Measurements from ENCODE around the gene RNH1. TPM values are rescaled to one million over a fixed set of nuclear protein-coding genes. Genes with fewer than 3 reads are reported as not detected.

The RNH1 gene
- total and polyA plus RNA-seq, 10 of the 15 experiments (the other 5 are each of a cell fraction or from before 2014, with no cell fraction given) = 2.3 to 162 (median 72.1) TPM

DNA sequence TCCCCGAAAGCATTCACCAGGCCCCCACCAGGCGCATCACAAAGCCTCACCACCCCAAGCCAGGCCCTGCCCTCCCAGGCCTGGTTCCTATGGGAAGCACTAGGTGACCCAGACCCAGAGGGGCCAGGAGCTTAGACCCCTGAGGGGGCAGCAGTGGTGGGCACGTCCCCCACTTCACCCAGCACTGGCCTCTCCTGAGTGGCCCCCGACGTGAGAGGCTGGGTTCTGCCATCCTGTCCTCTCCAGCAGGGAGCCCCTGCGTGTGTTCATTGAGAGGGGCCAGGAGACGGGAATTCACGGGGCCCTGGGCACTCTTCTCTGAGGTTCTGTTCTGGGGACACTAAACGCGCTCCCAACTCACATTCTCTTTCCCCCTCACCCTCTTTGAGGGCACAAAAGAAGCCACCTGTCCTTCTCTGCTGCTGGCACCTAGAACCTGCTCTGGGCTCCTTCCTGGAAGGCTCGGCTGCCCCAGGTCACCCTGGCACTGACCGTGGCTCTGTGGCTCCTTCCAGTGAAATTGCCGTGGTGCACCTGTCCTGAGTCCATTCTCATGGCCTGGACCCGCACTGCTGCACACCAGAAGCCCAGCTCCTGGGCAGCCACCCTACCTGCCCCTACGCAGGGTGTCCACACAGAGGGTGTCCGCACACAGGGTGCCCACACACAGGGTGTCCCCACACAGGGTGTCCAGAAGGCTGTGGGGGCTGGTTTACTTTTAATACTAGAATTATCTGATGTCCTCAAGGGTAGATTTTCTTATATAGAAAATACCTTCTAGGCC is 44.7 kb downstream of the RNH1 start (continued):
- no peak for TF ChIP-seq POLR2AphosphoS2 (IDR thresholded peaks at IDR 0.05; ENCODE audit: low read depth, low read length)
- no peak for TF ChIP-seq SRF (IDR thresholded peaks at IDR 0.05; ENCODE audit: low read depth in 2 of 2, low read length in 2 of 2)
- TF ChIP-seq SMAD5 (IDR thresholded peaks at IDR 0.05; ENCODE audit: low read depth) = no peak
- no peak for TF ChIP-seq BRCA1 (IDR thresholded peaks at IDR 0.05; ENCODE audit: low read depth, low read length)
- no peak for TF ChIP-seq POLR2AphosphoS5 (IDR thresholded peaks at IDR 0.05; ENCODE audit: low read length)
- TF ChIP-seq ZZZ3 (IDR thresholded peaks at IDR 0.05; ENCODE audit: control insufficient read depth, insufficient read length, low read depth) = no peak
- TF ChIP-seq, protein P1, sequence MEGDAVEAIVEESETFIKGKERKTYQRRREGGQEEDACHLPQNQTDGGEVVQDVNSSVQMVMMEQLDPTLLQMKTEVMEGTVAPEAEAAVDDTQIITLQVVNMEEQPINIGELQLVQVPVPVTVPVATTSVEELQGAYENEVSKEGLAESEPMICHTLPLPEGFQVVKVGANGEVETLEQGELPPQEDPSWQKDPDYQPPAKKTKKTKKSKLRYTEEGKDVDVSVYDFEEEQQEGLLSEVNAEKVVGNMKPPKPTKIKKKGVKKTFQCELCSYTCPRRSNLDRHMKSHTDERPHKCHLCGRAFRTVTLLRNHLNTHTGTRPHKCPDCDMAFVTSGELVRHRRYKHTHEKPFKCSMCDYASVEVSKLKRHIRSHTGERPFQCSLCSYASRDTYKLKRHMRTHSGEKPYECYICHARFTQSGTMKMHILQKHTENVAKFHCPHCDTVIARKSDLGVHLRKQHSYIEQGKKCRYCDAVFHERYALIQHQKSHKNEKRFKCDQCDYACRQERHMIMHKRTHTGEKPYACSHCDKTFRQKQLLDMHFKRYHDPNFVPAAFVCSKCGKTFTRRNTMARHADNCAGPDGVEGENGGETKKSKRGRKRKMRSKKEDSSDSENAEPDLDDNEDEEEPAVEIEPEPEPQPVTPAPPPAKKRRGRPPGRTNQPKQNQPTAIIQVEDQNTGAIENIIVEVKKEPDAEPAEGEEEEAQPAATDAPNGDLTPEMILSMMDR (IDR thresholded peaks at IDR 0.05 in 2 of 3, conservative IDR thresholded peaks at IDR 0.05 in 1 of 3; ENCODE audit: control insufficient read depth in 2 of 3, extremely low read depth in 1 of 3, insufficient read depth in 1 of 3, low read depth in 3 of 3, low read length in 3 of 3) = no peak
- TF ChIP-seq, protein P2, sequence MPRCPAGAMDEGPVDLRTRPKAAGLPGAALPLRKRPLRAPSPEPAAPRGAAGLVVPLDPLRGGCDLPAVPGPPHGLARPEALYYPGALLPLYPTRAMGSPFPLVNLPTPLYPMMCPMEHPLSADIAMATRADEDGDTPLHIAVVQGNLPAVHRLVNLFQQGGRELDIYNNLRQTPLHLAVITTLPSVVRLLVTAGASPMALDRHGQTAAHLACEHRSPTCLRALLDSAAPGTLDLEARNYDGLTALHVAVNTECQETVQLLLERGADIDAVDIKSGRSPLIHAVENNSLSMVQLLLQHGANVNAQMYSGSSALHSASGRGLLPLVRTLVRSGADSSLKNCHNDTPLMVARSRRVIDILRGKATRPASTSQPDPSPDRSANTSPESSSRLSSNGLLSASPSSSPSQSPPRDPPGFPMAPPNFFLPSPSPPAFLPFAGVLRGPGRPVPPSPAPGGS (IDR thresholded peaks at IDR 0.05; ENCODE audit: borderline replicate concordance, insufficient read depth, low read depth, low read length, poor library complexity, severe bottlenecking) = no peak
- TF ChIP-seq, protein P3, sequence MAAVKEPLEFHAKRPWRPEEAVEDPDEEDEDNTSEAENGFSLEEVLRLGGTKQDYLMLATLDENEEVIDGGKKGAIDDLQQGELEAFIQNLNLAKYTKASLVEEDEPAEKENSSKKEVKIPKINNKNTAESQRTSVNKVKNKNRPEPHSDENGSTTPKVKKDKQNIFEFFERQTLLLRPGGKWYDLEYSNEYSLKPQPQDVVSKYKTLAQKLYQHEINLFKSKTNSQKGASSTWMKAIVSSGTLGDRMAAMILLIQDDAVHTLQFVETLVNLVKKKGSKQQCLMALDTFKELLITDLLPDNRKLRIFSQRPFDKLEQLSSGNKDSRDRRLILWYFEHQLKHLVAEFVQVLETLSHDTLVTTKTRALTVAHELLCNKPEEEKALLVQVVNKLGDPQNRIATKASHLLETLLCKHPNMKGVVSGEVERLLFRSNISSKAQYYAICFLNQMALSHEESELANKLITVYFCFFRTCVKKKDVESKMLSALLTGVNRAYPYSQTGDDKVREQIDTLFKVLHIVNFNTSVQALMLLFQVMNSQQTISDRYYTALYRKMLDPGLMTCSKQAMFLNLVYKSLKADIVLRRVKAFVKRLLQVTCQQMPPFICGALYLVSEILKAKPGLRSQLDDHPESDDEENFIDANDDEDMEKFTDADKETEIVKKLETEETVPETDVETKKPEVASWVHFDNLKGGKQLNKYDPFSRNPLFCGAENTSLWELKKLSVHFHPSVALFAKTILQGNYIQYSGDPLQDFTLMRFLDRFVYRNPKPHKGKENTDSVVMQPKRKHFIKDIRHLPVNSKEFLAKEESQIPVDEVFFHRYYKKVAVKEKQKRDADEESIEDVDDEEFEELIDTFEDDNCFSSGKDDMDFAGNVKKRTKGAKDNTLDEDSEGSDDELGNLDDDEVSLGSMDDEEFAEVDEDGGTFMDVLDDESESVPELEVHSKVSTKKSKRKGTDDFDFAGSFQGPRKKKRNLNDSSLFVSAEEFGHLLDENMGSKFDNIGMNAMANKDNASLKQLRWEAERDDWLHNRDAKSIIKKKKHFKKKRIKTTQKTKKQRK (IDR thresholded peaks at IDR 0.05; ENCODE audit: low read depth, low read length) = no peak
